PC-3 (cell line): Measurements from ENCODE around the gene SHF. TPM values are rescaled to one million over a fixed set of nuclear protein-coding genes. Genes with fewer than 3 reads are reported as not detected.

Source experiments
- ATAC-seq: fragments of 200-7000 bp; cut with Tn5 transposase; 2 replicates; pipeline ENCODE4 v1.9.1; 2020; ENCODE audit warnings: mild to moderate bottlenecking, moderate library complexity
- BruUV-seq: library from RNA; stranded (reverse); fragments of 400-500 nt; replicated peaks from 2 replicates; lab custom pipeline; 2021; lab: Mats Ljungman, UMichigan
- CTCF ChIA-PET: fragments of 300-600 bp; sonication (Branson Sonifier 250); formaldehyde crosslinking; loops from one replicate; lab custom pipeline; 2022; ENCODE audit warnings: antibody characterized with exemption; lab: Charles Lee
- POLR2A ChIA-PET: fragments of 300-600 bp; sonication (Branson Sonifier 250); formaldehyde crosslinking; loops from one replicate; lab custom pipeline; 2022; ENCODE audit warnings: antibody characterized with exemption; ENCODE audit not compliant: unreplicated experiment; lab: Charles Lee
- DNase-seq: peaks from one replicate; pipeline ENCODE4 v3.0.0-alpha.2; 2015
- H2AFZ ChIP-seq: fragments of 300-600 bp; sonication (generic); 2 replicates; pipeline ENCODE4 v1.6.0; 2016; ENCODE audit warnings: antibody characterized with exemption, low read length
- H3F3A ChIP-seq: fragments of 300-600 bp; sonication (generic); one replicate; pipeline ENCODE4 v1.6.0; 2017; ENCODE audit warnings: antibody characterized with exemption, low read length, control low read depth, mild to moderate bottlenecking; ENCODE audit not compliant: unreplicated experiment
- H3K27ac ChIP-seq: fragments of 300-600 bp; sonication (generic); 2 replicates; pipeline ENCODE4 v1.5.1; 2016; ENCODE audit warnings: mild to moderate bottlenecking, low read length
- H3K27me3 ChIP-seq: fragments of 300-600 bp; sonication (generic); 2 replicates; pipeline ENCODE4 v1.6.1; 2016; ENCODE audit warnings: low read length, mixed read lengths
- H3K36me3 ChIP-seq: fragments of 300-600 bp; sonication (generic); 2 replicates; pipeline ENCODE4 v1.6.1; 2016; ENCODE audit warnings: low read depth, mixed run types, low read length, mixed read lengths
- H3K4me1 ChIP-seq: fragments of 300-600 bp; sonication (generic); 2 replicates; pipeline ENCODE4 v1.5.1; 2016; ENCODE audit warnings: low read length; ENCODE audit not compliant: insufficient read depth
- H3K4me2 ChIP-seq: fragments of 300-600 bp; sonication (generic); 2 replicates; pipeline ENCODE4 v1.6.0; 2016; ENCODE audit warnings: low read length
- H3K4me3 ChIP-seq: fragments of 300-600 bp; sonication (generic); 2 replicates; pipeline ENCODE4 v1.5.1; 2016; ENCODE audit warnings: mild to moderate bottlenecking, low read length, mixed read lengths
- H3K79me2 ChIP-seq: fragments of 300-600 bp; sonication (generic); 2 replicates; pipeline ENCODE4 v1.6.1; 2017; ENCODE audit warnings: low read length, mixed read lengths
- H3K9ac ChIP-seq: fragments of 300-600 bp; sonication (generic); 2 replicates; pipeline ENCODE4 v1.6.0; 2016; ENCODE audit warnings: mild to moderate bottlenecking, low read length
- H3K9me2 ChIP-seq: fragments of 300-600 bp; sonication (generic); replicated peaks from 2 replicates; pipeline ENCODE4 v1.6.1; 2016; ENCODE audit warnings: mixed run types, low read length, mixed read lengths
- H3K9me3 ChIP-seq: fragments of 300-600 bp; sonication (generic); 2 replicates; pipeline ENCODE4 v1.6.1; 2016; ENCODE audit warnings: low read length, mixed read lengths
- H4K20me1 ChIP-seq: fragments of 300-600 bp; sonication (generic); 2 replicates; pipeline ENCODE4 v1.6.1; 2016; ENCODE audit warnings: low read length, mixed read lengths
- CTCF ChIP-seq: fragments of 300-600 bp; sonication (generic); conservative IDR thresholded peaks from 2 replicates; pipeline ENCODE4 v1.5.1; 2017; ENCODE audit warnings: antibody characterized with exemption, low read depth, mild to moderate bottlenecking, low read length
- EZH2 ChIP-seq: fragments of 300-600 bp; sonication (generic); IDR thresholded peaks from one replicate; pipeline ENCODE4 v1.6.1; 2017; ENCODE audit warnings: antibody characterized with exemption, mild to moderate bottlenecking, low read length; ENCODE audit not compliant: unreplicated experiment
- EZH2phosphoT487 ChIP-seq: fragments of 300-600 bp; sonication (generic); IDR thresholded peaks from 2 replicates; pipeline ENCODE4 v1.6.1; 2018; ENCODE audit warnings: mild to moderate bottlenecking, antibody characterized with exemption, low read length, borderline replicate concordance
- intact Hi-C: fragments of 100-400 bp; cut with micrococcal nuclease; formaldehyde crosslinking; loops from 2 replicates; pipeline ENCODE4 v1.9.0; 2023
- total RNA-seq: library from RNA; depleted of rRNA; stranded (reverse); fragments of >200 nt; gene quantifications from 2 replicates; pipeline ENCODE4 v1.2.3, GENCODE V29; 2014

SHF gene
- total RNA-seq, 1 experiment from 2014 or later: 1.2 TPM

DNA sequence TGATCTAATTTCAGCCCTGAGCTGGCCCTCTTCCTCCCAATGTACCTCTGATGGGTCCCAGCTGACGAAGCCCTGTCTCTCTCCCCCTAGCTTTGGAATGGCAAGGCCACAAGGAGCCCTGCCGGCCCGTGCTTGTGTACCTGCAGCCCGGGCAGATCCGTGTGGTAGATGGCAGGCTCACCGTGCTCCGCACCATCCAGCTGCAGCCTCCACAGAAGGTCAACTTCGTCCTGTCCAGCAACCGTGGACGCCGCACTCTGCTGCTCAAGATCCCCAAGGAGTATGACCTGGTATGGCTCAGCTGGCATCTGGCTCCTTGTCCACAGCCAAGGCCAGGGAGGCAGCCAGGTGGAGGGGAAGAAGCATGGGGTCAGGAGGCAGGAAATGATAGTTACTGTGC, 43.8 kb downstream of the SHF start:
- TF ChIP-seq EZH2phosphoT487 (no peak), CTCF (no peak), EZH2 (no peak)
- Histone ChIP-seq H3K27me3 (no peaks in the 10 kb centered on the region), H3K4me1 (peaks cover 14% of the 10 kb centered on the region), H3K9ac (no peak overlapping the region), H3K9me2 (no peaks in the 10 kb centered on the region), H3K9me3 (no peaks in the 10 kb centered on the region), H2AFZ (no peak overlapping the region), H4K20me1 (no peaks in the 10 kb centered on the region), H3K36me3 (no peaks in the 10 kb centered on the region), H3K4me3 (no peak overlapping the region), H3K4me2 (no peak overlapping the region), H3K79me2 (no peaks in the 10 kb centered on the region), H3F3A (no peaks in the 10 kb centered on the region), H3K27ac (no peak overlapping the region)
- ChIA-PET CTCF (interaction anchor here (1.5 kb wide), 1 partner anchor 19 kb away, joined by 3 read pairs; no protein-coding TSS in a partner anchor), POLR2A (no interaction called here)
- DNase-seq (no peak), ATAC-seq (no peak)
- intact Hi-C loops: no loop called here
- no TSS peak for BruUV-seq

DNA sequence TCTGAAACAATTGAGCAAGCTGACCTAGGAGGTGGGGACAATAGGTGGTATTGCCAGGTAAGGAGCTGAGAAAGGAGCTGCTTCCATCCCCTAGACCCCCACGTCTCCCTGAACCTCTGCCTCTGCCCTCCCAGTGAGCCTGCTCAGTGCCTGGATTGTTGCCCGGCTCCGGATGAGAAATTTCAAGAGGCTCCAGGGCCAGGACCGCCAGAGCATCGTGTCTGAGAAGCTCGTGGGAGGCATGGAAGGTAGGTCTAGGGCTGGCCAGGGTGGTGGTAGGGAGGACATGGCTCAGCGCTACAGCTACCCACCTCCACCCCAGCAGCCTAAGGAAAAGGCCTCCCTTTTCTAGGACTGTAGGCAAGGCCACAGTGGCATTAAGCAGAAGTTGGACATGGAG, 44.7 kb downstream of the SHF start:
- Histone ChIP-seq H3K36me3 (no peaks in the 10 kb centered on the region), H2AFZ (no peak overlapping the region), H3K9me3 (no peaks in the 10 kb centered on the region), H3K4me2 (no peak overlapping the region), H3F3A (no peaks in the 10 kb centered on the region), H3K9ac (no peak overlapping the region), H3K4me1 (peaks cover 6% of the 10 kb centered on the region), H3K79me2 (no peaks in the 10 kb centered on the region), H4K20me1 (no peaks in the 10 kb centered on the region), H3K9me2 (no peaks in the 10 kb centered on the region), H3K27me3 (no peaks in the 10 kb centered on the region), H3K27ac (no peak overlapping the region), H3K4me3 (no peak overlapping the region)
- ATAC-seq: no peak
- BruUV-seq: no TSS peak
- intact Hi-C loops: no loop called here
- CTCF ChIA-PET: no interaction called here
- no peak for TF ChIP-seq CTCF
- TF ChIP-seq EZH2phosphoT487: no peak
- no peak for TF ChIP-seq EZH2
- DNase-seq: no peak
- POLR2A ChIA-PET: no interaction called here

DNA sequence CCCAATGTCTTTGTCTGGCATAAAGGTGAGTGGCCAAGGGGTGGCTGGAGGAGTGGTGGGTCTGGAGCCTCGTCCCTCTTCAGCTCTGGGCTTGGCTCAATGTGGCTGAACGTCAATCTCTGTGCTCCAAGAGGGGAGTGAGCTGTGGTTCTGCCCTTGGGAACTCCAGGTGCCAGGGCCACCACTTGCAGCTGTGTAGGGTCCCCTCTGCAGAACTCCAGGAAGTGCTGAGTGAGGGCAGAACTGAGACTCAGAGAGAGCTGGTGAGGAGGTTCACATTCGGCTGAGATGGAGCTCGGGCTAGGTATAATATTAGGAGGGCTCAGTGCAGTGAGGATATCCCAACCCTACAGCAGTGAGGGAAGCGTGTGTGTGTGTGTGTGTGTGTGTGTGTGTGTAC, 46.4 kb downstream of the SHF start:
- Histone ChIP-seq H4K20me1 (no peaks in the 10 kb centered on the region), H3K27me3 (no peaks in the 10 kb centered on the region), H2AFZ (no peak overlapping the region), H3F3A (no peaks in the 10 kb centered on the region), H3K27ac (no peak overlapping the region), H3K36me3 (no peaks in the 10 kb centered on the region), H3K4me3 (no peak overlapping the region), H3K4me1 (no peaks in the 10 kb centered on the region), H3K9ac (no peak overlapping the region), H3K9me3 (no peaks in the 10 kb centered on the region), H3K79me2 (no peaks in the 10 kb centered on the region), H3K9me2 (no peaks in the 10 kb centered on the region), H3K4me2 (no peak overlapping the region)
- ChIA-PET CTCF (interaction anchor here (1.5 kb wide), 1 partner anchor 23 kb away, joined by 5 read pairs; no protein-coding TSS in a partner anchor), POLR2A (no interaction called here)
- ATAC-seq (no peak), DNase-seq (no peak)
- TF ChIP-seq CTCF (no peak), EZH2phosphoT487 (no peak), EZH2 (no peak)
- no TSS peak for BruUV-seq
- intact Hi-C loops: no loop called here
